Neural crest cell (in vitro differentiated cells): ENCODE results near the gene CAMK2B. TPM values are rescaled to one million over a fixed set of nuclear protein-coding genes. Genes with fewer than 3 reads are reported as not detected.

ENCODE experiments used
- DNase-seq: peaks from one replicate; pipeline ENCODE4 v3.0.0; 2021; ENCODE audit warnings: low read depth, mixed read lengths, low spot score
- H3K27ac Mint-ChIP-seq: one replicate; pipeline ENCODE4 v1.8.0; 2021; ENCODE audit warnings: mild to moderate bottlenecking, mixed read lengths; ENCODE audit not compliant: unreplicated experiment
- H3K27me3 Mint-ChIP-seq: 2 replicates; pipeline ENCODE4 v1.8.0; 2021; ENCODE audit warnings: low read depth, mild to moderate bottlenecking, mixed read lengths
- H3K36me3 Mint-ChIP-seq: 2 replicates; pipeline ENCODE4 v1.8.0; 2021; ENCODE audit warnings: low read depth, mild to moderate bottlenecking, mixed read lengths
- H3K4me1 Mint-ChIP-seq: 2 replicates; pipeline ENCODE4 v1.8.0; 2021; ENCODE audit warnings: mixed read lengths
- H3K4me3 Mint-ChIP-seq: one replicate; pipeline ENCODE4 v1.8.0; 2021; ENCODE audit warnings: mild to moderate bottlenecking, mixed read lengths
- H3K9me3 Mint-ChIP-seq: 2 replicates; pipeline ENCODE4 v1.8.0; 2021; ENCODE audit warnings: mixed read lengths
- CTCF ChIP-seq: fragments of 200-600 bp; sonication (generic); conservative IDR thresholded peaks from 2 replicates; pipeline ENCODE4 v1.5.0; 2021; ENCODE audit warnings: antibody characterized with exemption, mild to moderate bottlenecking
- total RNA-seq: library from RNA; stranded (reverse); gene quantifications from 2 replicates; pipeline ENCODE4 v1.2.1, GENCODE V29; 2021

Gene CAMK2B
- total RNA-seq, 1 donor from 2014 or later = 1.6 TPM

GRCh38 chr7:44287488-44288380 is 37.7 kb downstream of the CAMK2B start:
- H3K27me3 Mint-ChIP-seq = no peaks in the 10 kb centered on the region
- DNase-seq = no peak
- no peak overlapping the region for H3K4me3 Mint-ChIP-seq

GRCh38 chr7:44286618-44287487 is 38.5 kb downstream of the CAMK2B start:
- Mint-ChIP-seq H3K4me1 (peaks cover 4% of the 10 kb centered on the region), H3K9me3 (no peaks in the 10 kb centered on the region), H3K27me3 (no peaks in the 10 kb centered on the region), H3K4me3 (no peak overlapping the region), H3K27ac (no peak overlapping the region), H3K36me3 (no peaks in the 10 kb centered on the region)
- TF ChIP-seq CTCF = no peak
- DNase-seq = no peak

More at GRCh38 chr7:44287488-44288380, 37.7 kb downstream of the CAMK2B start:
- Mint-ChIP-seq H3K9me3 (no peaks in the 10 kb centered on the region), H3K36me3 (no peaks in the 10 kb centered on the region), H3K4me1 (peaks cover 4% of the 10 kb centered on the region), H3K27ac (no peak overlapping the region)
- TF ChIP-seq CTCF = no peak

- Mint-ChIP-seq H3K36me3 (no peaks in the 10 kb centered on the region), H3K4me1 (peaks cover 4% of the 10 kb centered on the region), H3K27ac (no peak overlapping the region), H3K4me3 (no peak overlapping the region), H3K27me3 (no peaks in the 10 kb centered on the region), H3K9me3 (no peaks in the 10 kb centered on the region)
- TF ChIP-seq CTCF = no peak
- DNase-seq = no peak
Observed at GRCh38 chr7:44286182-44286617, 39.2 kb downstream of the CAMK2B start.

GRCh38 chr7:44285561-44285960 is 39.8 kb downstream of the CAMK2B start:
- DNase-seq = no peak
- peaks cover 4% of the 10 kb centered on the region for H3K4me1 Mint-ChIP-seq
- H3K27me3 Mint-ChIP-seq = no peaks in the 10 kb centered on the region
- no peak overlapping the region for H3K4me3 Mint-ChIP-seq
- no peak for TF ChIP-seq CTCF
- H3K36me3 Mint-ChIP-seq = no peaks in the 10 kb centered on the region
- no peak overlapping the region for H3K27ac Mint-ChIP-seq
- no peaks in the 10 kb centered on the region for H3K9me3 Mint-ChIP-seq

GRCh38 chr7:44284881-44285541 is 40.4 kb downstream of the CAMK2B start:
- H3K36me3 Mint-ChIP-seq = no peaks in the 10 kb centered on the region
- H3K4me1 Mint-ChIP-seq = peaks cover 4% of the 10 kb centered on the region
- no peaks in the 10 kb centered on the region for H3K27me3 Mint-ChIP-seq
- no peaks in the 10 kb centered on the region for H3K9me3 Mint-ChIP-seq
- TF ChIP-seq CTCF = no peak
- no peak overlapping the region for H3K4me3 Mint-ChIP-seq
- no peak overlapping the region for H3K27ac Mint-ChIP-seq
- no peak for DNase-seq
